Measurements from ENCODE around the gene FOXP1.

The FOXP1 gene

GRCh38 chr3:71299160-71299559 is 284.4 kb downstream of the FOXP1 start:
- H3K4me1 ChIP-seq (ENCODE audit: control insufficient read depth, insufficient read depth, low read length, unreplicated experiment) = no peaks in the 10 kb centered on the region
- no peak overlapping the region for H3K27ac ChIP-seq (ENCODE audit: low read depth, low read length)
- no peaks in the 10 kb centered on the region for H3K79me2 ChIP-seq (ENCODE audit: control insufficient read depth, insufficient read depth, low read length, unreplicated experiment)
- H3K4me3 ChIP-seq (ENCODE audit: low read depth, low read length) = no peak overlapping the region
- no peak overlapping the region for H2AFZ ChIP-seq (ENCODE audit: low read length, unreplicated experiment)
- H3K27me3 ChIP-seq (ENCODE audit: insufficient read depth, low read length) = no peaks in the 10 kb centered on the region
- H3K36me3 ChIP-seq (ENCODE audit: insufficient read depth, low read length) = no peaks in the 10 kb centered on the region

- H3K27me3 ChIP-seq (ENCODE audit: insufficient read depth, low read length) = no peaks in the 10 kb centered on the region
- no peaks in the 10 kb centered on the region for H3K4me1 ChIP-seq (ENCODE audit: control insufficient read depth, insufficient read depth, low read length, unreplicated experiment)
- no peak overlapping the region for H3K4me3 ChIP-seq (ENCODE audit: low read depth, low read length)
- H3K27ac ChIP-seq (ENCODE audit: low read depth, low read length) = no peak overlapping the region
- no peaks in the 10 kb centered on the region for H3K36me3 ChIP-seq (ENCODE audit: insufficient read depth, low read length)
- H3K79me2 ChIP-seq (ENCODE audit: control insufficient read depth, insufficient read depth, low read length, unreplicated experiment) = no peaks in the 10 kb centered on the region
- no peak overlapping the region for H2AFZ ChIP-seq (ENCODE audit: low read length, unreplicated experiment)
Observed at GRCh38 chr3:71294919-71295318, 288.6 kb downstream of the FOXP1 start.

- Histone ChIP-seq H3K36me3 (ENCODE audit: insufficient read depth, low read length) (no peaks in the 10 kb centered on the region), H3K4me1 (ENCODE audit: control insufficient read depth, insufficient read depth, low read length, unreplicated experiment) (no peaks in the 10 kb centered on the region), H2AFZ (ENCODE audit: low read length, unreplicated experiment) (no peak overlapping the region), H3K27me3 (ENCODE audit: insufficient read depth, low read length) (no peaks in the 10 kb centered on the region), H3K27ac (ENCODE audit: low read depth, low read length) (no peak overlapping the region), H3K79me2 (ENCODE audit: control insufficient read depth, insufficient read depth, low read length, unreplicated experiment) (no peaks in the 10 kb centered on the region), H3K4me3 (ENCODE audit: low read depth, low read length) (no peak overlapping the region)
Observed at GRCh38 chr3:71290301-71290700, 293.2 kb downstream of the FOXP1 start.

GRCh38 chr3:71288269-71288930 is 295.1 kb downstream of the FOXP1 start:
- no peaks in the 10 kb centered on the region for H3K36me3 ChIP-seq (ENCODE audit: insufficient read depth, low read length)
- no peak overlapping the region for H3K27ac ChIP-seq (ENCODE audit: low read depth, low read length)
- H3K27me3 ChIP-seq (ENCODE audit: insufficient read depth, low read length) = no peaks in the 10 kb centered on the region
- no peak overlapping the region for H3K4me3 ChIP-seq (ENCODE audit: low read depth, low read length)
- H3K4me1 ChIP-seq (ENCODE audit: control insufficient read depth, insufficient read depth, low read length, unreplicated experiment) = no peaks in the 10 kb centered on the region
- H2AFZ ChIP-seq (ENCODE audit: low read length, unreplicated experiment) = no peak overlapping the region
- no peaks in the 10 kb centered on the region for H3K79me2 ChIP-seq (ENCODE audit: control insufficient read depth, insufficient read depth, low read length, unreplicated experiment)

GRCh38 chr3:71285086-71285485 is 298.4 kb downstream of the FOXP1 start:
- H2AFZ ChIP-seq (ENCODE audit: low read length, unreplicated experiment) = no peak overlapping the region
- H3K79me2 ChIP-seq (ENCODE audit: control insufficient read depth, insufficient read depth, low read length, unreplicated experiment) = no peaks in the 10 kb centered on the region
- H3K4me1 ChIP-seq (ENCODE audit: control insufficient read depth, insufficient read depth, low read length, unreplicated experiment) = no peaks in the 10 kb centered on the region
- no peaks in the 10 kb centered on the region for H3K36me3 ChIP-seq (ENCODE audit: insufficient read depth, low read length)
- no peaks in the 10 kb centered on the region for H3K27me3 ChIP-seq (ENCODE audit: insufficient read depth, low read length)
- H3K27ac ChIP-seq (ENCODE audit: low read depth, low read length) = no peak overlapping the region
- no peak overlapping the region for H3K4me3 ChIP-seq (ENCODE audit: low read depth, low read length)

GRCh38 chr3:71282976-71283375 is 300.6 kb downstream of the FOXP1 start:
- no peak overlapping the region for H3K27ac ChIP-seq (ENCODE audit: low read depth, low read length)
- no peaks in the 10 kb centered on the region for H3K79me2 ChIP-seq (ENCODE audit: control insufficient read depth, insufficient read depth, low read length, unreplicated experiment)
- H3K4me3 ChIP-seq (ENCODE audit: low read depth, low read length) = no peak overlapping the region
- H3K36me3 ChIP-seq (ENCODE audit: insufficient read depth, low read length) = no peaks in the 10 kb centered on the region
- H2AFZ ChIP-seq (ENCODE audit: low read length, unreplicated experiment) = no peak overlapping the region
- H3K27me3 ChIP-seq (ENCODE audit: insufficient read depth, low read length) = no peaks in the 10 kb centered on the region
- H3K4me1 ChIP-seq (ENCODE audit: control insufficient read depth, insufficient read depth, low read length, unreplicated experiment) = no peaks in the 10 kb centered on the region

- H3K79me2 ChIP-seq (ENCODE audit: control insufficient read depth, insufficient read depth, low read length, unreplicated experiment) = no peaks in the 10 kb centered on the region
- no peak overlapping the region for H3K27ac ChIP-seq (ENCODE audit: low read depth, low read length)
- no peaks in the 10 kb centered on the region for H3K27me3 ChIP-seq (ENCODE audit: insufficient read depth, low read length)
- H2AFZ ChIP-seq (ENCODE audit: low read length, unreplicated experiment) = no peak overlapping the region
- H3K4me1 ChIP-seq (ENCODE audit: control insufficient read depth, insufficient read depth, low read length, unreplicated experiment) = no peaks in the 10 kb centered on the region
- no peaks in the 10 kb centered on the region for H3K36me3 ChIP-seq (ENCODE audit: insufficient read depth, low read length)
- H3K4me3 ChIP-seq (ENCODE audit: low read depth, low read length) = no peak overlapping the region
Observed at GRCh38 chr3:71281280-71281679, 302.2 kb downstream of the FOXP1 start.

- Histone ChIP-seq H3K4me3 (ENCODE audit: low read depth, low read length) (no peak overlapping the region), H3K36me3 (ENCODE audit: insufficient read depth, low read length) (no peaks in the 10 kb centered on the region)
Observed at GRCh38 chr3:71277341-71277740, 306.2 kb downstream of the FOXP1 start.

GRCh38 chr3:71276531-71276930 is 307.0 kb downstream of the FOXP1 start:
- Histone ChIP-seq H3K4me1 (ENCODE audit: control insufficient read depth, insufficient read depth, low read length, unreplicated experiment) (no peaks in the 10 kb centered on the region), H2AFZ (ENCODE audit: low read length, unreplicated experiment) (no peak overlapping the region), H3K27ac (ENCODE audit: low read depth, low read length) (no peak overlapping the region), H3K79me2 (ENCODE audit: control insufficient read depth, insufficient read depth, low read length, unreplicated experiment) (no peaks in the 10 kb centered on the region), H3K36me3 (ENCODE audit: insufficient read depth, low read length) (no peaks in the 10 kb centered on the region), H3K27me3 (ENCODE audit: insufficient read depth, low read length) (no peaks in the 10 kb centered on the region), H3K4me3 (ENCODE audit: low read depth, low read length) (no peak overlapping the region)

More at GRCh38 chr3:71277341-71277740, 306.2 kb downstream of the FOXP1 start:
- Histone ChIP-seq H3K27ac (ENCODE audit: low read depth, low read length) (no peak overlapping the region), H3K27me3 (ENCODE audit: insufficient read depth, low read length) (no peaks in the 10 kb centered on the region), H3K79me2 (ENCODE audit: control insufficient read depth, insufficient read depth, low read length, unreplicated experiment) (no peaks in the 10 kb centered on the region), H3K4me1 (ENCODE audit: control insufficient read depth, insufficient read depth, low read length, unreplicated experiment) (no peaks in the 10 kb centered on the region), H2AFZ (ENCODE audit: low read length, unreplicated experiment) (no peak overlapping the region)

GRCh38 chr3:71273453-71273852 is 310.1 kb downstream of the FOXP1 start:
- H3K36me3 ChIP-seq (ENCODE audit: insufficient read depth, low read length) = no peaks in the 10 kb centered on the region
- H3K27me3 ChIP-seq (ENCODE audit: insufficient read depth, low read length) = no peaks in the 10 kb centered on the region
- H3K79me2 ChIP-seq (ENCODE audit: control insufficient read depth, insufficient read depth, low read length, unreplicated experiment) = no peaks in the 10 kb centered on the region
- no peak overlapping the region for H2AFZ ChIP-seq (ENCODE audit: low read length, unreplicated experiment)
- H3K4me3 ChIP-seq (ENCODE audit: low read depth, low read length) = no peak overlapping the region
- no peak overlapping the region for H3K27ac ChIP-seq (ENCODE audit: low read depth, low read length)
- H3K4me1 ChIP-seq (ENCODE audit: control insufficient read depth, insufficient read depth, low read length, unreplicated experiment) = no peaks in the 10 kb centered on the region

- Histone ChIP-seq H2AFZ (ENCODE audit: low read length, unreplicated experiment) (no peak overlapping the region), H3K27ac (ENCODE audit: low read depth, low read length) (no peak overlapping the region), H3K27me3 (ENCODE audit: insufficient read depth, low read length) (no peaks in the 10 kb centered on the region), H3K4me1 (ENCODE audit: control insufficient read depth, insufficient read depth, low read length, unreplicated experiment) (no peaks in the 10 kb centered on the region), H3K36me3 (ENCODE audit: insufficient read depth, low read length) (no peaks in the 10 kb centered on the region), H3K4me3 (ENCODE audit: low read depth, low read length) (no peak overlapping the region), H3K79me2 (ENCODE audit: control insufficient read depth, insufficient read depth, low read length, unreplicated experiment) (no peaks in the 10 kb centered on the region)
Observed at GRCh38 chr3:71271596-71271995, 311.9 kb downstream of the FOXP1 start.
